ENCODE measurements around the gene ZNF407. TPM values are rescaled to one million over a fixed set of nuclear protein-coding genes. Genes with fewer than 3 reads are reported as not detected.

ZNF407 gene
- polyA plus RNA-seq, 6 donors from 2014 or later: 1.6 to 9.5 (median 4.9) TPM

- DNase-seq (no peak), ATAC-seq (ENCODE audit: low read depth in 2 of 2) (no peak)
- Mint-ChIP-seq H3K36me3 (peaks cover 14 to 18% of the 10 kb centered on the region in 2 donors), H3K27me3 (no peaks in the 10 kb centered on the region), H3K9me3 (peaks cover 0 to 8% (median 0%) of the 10 kb centered on the region in 7 donors), H3K4me1 (no peaks in the 10 kb centered on the region), H3K27ac (no peak overlapping the region), H3K4me3 (no peak overlapping the region)
These were observed 403.2 kb downstream of the ZNF407 start for GRCh38 chr18:75000920-75001319.

GRCh38 chr18:75003039-75003438 lies 405.4 kb downstream of the ZNF407 start:
- Mint-ChIP-seq H3K27me3 (no peaks in the 10 kb centered on the region), H3K36me3 (peaks cover 14 to 20% of the 10 kb centered on the region in 2 donors), H3K4me3 (no peak overlapping the region), H3K4me1 (no peaks in the 10 kb centered on the region), H3K27ac (no peak overlapping the region), H3K9me3 (peaks cover 0 to 4% (median 0%) of the 10 kb centered on the region in 7 donors)
- DNase-seq: no peak
- no peak for ATAC-seq (ENCODE audit: low read depth in 2 of 2)

DNA sequence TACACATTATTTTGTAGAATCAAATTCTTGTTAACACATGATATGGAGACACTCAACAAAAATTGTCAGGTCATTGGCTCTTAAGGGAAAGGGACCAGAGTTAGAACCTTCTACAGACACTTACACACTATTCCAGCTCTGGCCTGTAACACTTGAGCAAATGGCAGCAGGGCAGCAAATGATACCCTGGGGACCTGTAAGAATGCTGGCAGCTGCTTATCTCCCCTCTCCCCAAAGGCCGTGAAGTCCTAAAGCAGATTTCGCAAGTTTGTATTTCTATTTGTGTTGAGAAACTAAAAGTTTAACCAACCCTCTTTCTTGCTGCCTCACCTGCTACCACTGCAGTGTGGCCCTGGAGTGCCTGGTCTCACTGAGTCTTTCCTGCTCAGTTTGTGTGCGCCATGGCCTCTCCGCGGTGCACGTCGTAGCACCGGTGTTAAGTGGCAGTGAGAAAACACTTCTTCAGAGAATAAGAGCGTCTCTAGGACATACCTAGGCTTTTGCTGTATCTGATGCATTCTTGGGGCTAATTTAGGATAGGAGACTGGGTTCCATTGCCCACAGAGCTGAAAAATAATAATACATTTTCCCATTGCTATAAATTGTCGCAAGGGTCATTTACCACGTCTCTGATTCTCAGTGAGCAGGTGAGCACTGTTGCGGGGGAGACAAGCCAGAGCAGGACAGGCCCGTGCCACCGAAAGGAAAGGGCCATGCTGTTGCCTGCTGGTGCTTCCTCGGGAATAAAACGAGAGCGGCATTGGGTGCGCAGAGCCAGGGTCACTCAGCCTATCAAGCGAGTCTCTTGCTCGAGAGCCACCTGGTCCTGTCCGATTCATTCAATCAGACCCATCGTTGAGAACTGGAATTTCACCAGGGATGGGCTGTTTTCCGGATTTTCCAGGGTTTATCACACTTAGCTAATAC lies 406.4 kb downstream of the ZNF407 start:
- peak overlapping the region in 1 of 6 donors; percentile 74 for H3K27ac Mint-ChIP-seq
- DNase-seq: no peak
- H3K36me3 Mint-ChIP-seq: peaks cover 8 to 16% of the 10 kb centered on the region in 2 donors
- H3K4me3 Mint-ChIP-seq: no peak overlapping the region
- H3K9me3 Mint-ChIP-seq: no peaks in the 10 kb centered on the region
- H3K27me3 Mint-ChIP-seq: no peaks in the 10 kb centered on the region
- ATAC-seq (ENCODE audit: low read depth in 2 of 2): no peak
- no peaks in the 10 kb centered on the region for H3K4me1 Mint-ChIP-seq

GRCh38 chr18:75005626-75006025 lies 408.0 kb downstream of the ZNF407 start:
- H3K4me1 Mint-ChIP-seq: no peaks in the 10 kb centered on the region
- H3K27me3 Mint-ChIP-seq: no peaks in the 10 kb centered on the region
- no peak overlapping the region for H3K27ac Mint-ChIP-seq
- DNase-seq (no peak), ATAC-seq (ENCODE audit: low read depth in 2 of 2) (no peak)
- H3K4me3 Mint-ChIP-seq: no peak overlapping the region
- no peaks in the 10 kb centered on the region for H3K9me3 Mint-ChIP-seq
- peaks cover 8 to 16% of the 10 kb centered on the region in 2 donors for H3K36me3 Mint-ChIP-seq

GRCh38 chr18:75008186-75008585 lies 410.5 kb downstream of the ZNF407 start:
- peaks cover 8 to 16% of the 10 kb centered on the region in 2 donors for H3K36me3 Mint-ChIP-seq
- H3K27ac Mint-ChIP-seq: peak overlapping the region in 1 of 6 donors; percentile 15
- H3K4me1 Mint-ChIP-seq: no peaks in the 10 kb centered on the region
- no peaks in the 10 kb centered on the region for H3K9me3 Mint-ChIP-seq
- H3K27me3 Mint-ChIP-seq: no peaks in the 10 kb centered on the region
- DNase-seq: no peak
- ATAC-seq (ENCODE audit: low read depth in 2 of 2): no peak
- H3K4me3 Mint-ChIP-seq: no peak overlapping the region

GRCh38 chr18:75009296-75009695 lies 411.6 kb downstream of the ZNF407 start:
- H3K9me3 Mint-ChIP-seq: no peaks in the 10 kb centered on the region

DNA sequence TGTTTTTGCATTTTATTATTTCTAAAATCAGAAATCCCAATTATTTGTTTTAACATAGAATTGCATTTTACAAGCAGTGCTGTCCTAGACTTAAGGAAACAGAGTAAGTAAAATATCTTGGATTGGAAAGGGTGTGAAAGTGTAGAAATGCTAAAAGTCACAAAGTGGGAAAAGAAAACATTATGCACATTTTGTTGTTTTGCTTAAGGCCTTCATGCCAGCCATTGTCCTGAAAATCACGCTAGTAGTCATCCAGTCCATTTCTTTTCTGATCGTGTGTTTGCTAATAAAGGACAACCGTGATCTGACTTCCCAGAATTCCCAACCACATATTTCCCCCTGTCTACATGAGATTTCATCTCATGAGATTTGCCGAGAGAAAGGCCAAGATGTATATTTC lies 412.2 kb downstream of the ZNF407 start:
- no peaks in the 10 kb centered on the region for H3K27me3 Mint-ChIP-seq
- DNase-seq: no peak
- no peak overlapping the region for H3K4me3 Mint-ChIP-seq
- peaks cover 0 to 6% (median 4%) of the 10 kb centered on the region in 3 donors for H3K4me1 Mint-ChIP-seq
- no peak for ATAC-seq (ENCODE audit: low read depth in 2 of 2)
- no peaks in the 10 kb centered on the region for H3K9me3 Mint-ChIP-seq
- no peak overlapping the region for H3K27ac Mint-ChIP-seq
- peaks cover 7 to 8% of the 10 kb centered on the region in 2 donors for H3K36me3 Mint-ChIP-seq

More at GRCh38 chr18:75009296-75009695, 411.6 kb downstream of the ZNF407 start:
- Mint-ChIP-seq H3K36me3 (peaks cover 7 to 8% of the 10 kb centered on the region in 2 donors), H3K4me3 (no peak overlapping the region), H3K4me1 (peaks cover 0 to 5% (median 2%) of the 10 kb centered on the region in 3 donors), H3K27ac (peak overlapping the region in 2 of 6 donors; percentile 7 to 36), H3K27me3 (no peaks in the 10 kb centered on the region)
- DNase-seq (no peak), ATAC-seq (ENCODE audit: low read depth in 2 of 2) (no peak)

DNA sequence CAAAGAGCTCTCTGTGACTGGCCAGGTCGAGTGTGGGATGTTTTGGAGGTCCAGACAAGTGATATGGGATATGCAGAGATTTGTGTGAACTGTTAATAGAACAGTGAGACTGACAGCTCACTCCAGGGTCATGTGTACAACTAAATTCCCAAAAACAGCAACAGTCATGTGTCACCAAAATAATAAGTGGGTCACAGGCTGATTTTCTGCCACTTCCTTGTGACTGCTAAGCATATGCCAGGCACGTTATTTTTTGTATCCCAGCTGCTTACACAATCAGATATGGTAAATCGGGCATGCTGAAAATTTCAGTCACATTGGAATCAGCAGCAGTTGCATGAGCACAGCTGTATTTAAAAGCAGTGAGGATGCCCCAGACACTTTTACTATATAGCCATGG lies 412.6 kb downstream of the ZNF407 start:
- DNase-seq (no peak), ATAC-seq (ENCODE audit: low read depth in 2 of 2) (no peak)
- Mint-ChIP-seq H3K4me3 (no peak overlapping the region), H3K36me3 (peaks cover 7 to 8% of the 10 kb centered on the region in 2 donors), H3K27me3 (no peaks in the 10 kb centered on the region), H3K9me3 (no peaks in the 10 kb centered on the region), H3K4me1 (peaks cover 3 to 6% (median 6%) of the 10 kb centered on the region in 3 donors), H3K27ac (no peak overlapping the region)

DNA sequence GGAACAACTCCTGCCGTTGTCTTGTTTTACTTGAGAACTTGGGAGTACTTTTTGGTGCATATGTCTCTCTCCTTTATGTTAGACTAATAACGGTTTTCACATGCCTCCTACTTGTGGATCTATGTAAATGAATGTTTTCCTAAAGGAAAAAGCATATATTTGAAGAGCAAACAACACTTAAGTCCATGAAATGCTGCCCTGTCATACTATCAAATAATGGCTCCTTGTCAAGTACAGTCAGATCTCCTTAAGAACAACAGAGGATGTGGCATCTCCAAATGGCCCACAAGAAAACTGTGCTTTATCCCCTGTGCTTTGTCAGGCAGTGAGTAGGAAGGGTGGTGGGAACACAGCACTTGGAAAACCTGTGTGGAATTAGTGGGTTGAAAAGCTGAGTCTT lies 413.0 kb downstream of the ZNF407 start:
- ATAC-seq (ENCODE audit: low read depth in 2 of 2) (no peak), DNase-seq (no peak)
- Mint-ChIP-seq H3K36me3 (peaks cover 7 to 8% of the 10 kb centered on the region in 2 donors), H3K27ac (no peak overlapping the region), H3K4me3 (no peak overlapping the region), H3K9me3 (no peaks in the 10 kb centered on the region), H3K27me3 (no peaks in the 10 kb centered on the region), H3K4me1 (peaks cover 7 to 10% (median 9%) of the 10 kb centered on the region in 3 donors)

DNA sequence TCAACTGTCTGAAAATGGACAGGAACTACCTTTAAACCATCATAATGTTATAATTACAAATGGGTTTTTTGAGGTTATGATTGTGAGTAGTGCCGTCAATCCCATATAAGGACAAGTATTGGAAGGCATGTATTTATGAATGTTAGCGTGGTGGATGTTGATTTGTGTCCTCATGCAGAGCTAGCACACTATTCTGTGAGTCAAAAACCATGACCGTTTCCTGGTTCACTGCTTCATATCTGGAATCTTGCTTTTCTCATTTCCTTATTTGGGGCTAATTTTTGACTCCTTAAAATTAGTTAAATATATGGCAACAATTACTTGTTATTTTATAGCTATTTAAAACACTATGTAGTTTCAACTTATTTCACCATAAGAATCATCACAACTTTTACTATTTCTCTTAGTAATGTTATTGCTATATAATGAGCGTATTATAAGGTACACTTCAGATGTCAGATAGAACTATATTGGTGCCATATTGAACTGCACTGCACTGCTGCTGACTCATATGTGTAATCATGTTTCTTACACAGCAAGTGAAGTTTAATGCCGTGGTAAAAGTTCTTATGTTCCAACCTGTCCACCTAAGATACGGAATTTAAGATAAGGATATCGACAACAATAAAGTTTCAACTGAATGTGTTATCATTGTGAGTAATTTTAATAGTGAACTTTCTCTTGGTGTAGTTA lies 418.5 kb downstream of the ZNF407 start:
- DNase-seq (no peak), ATAC-seq (ENCODE audit: low read depth in 2 of 2) (no peak)
- Mint-ChIP-seq H3K27me3 (no peaks in the 10 kb centered on the region), H3K4me3 (no peak overlapping the region), H3K36me3 (peaks cover 0 to 4% of the 10 kb centered on the region in 2 donors), H3K9me3 (peaks cover 0 to 2% (median 0%) of the 10 kb centered on the region in 7 donors), H3K27ac (no peak overlapping the region), H3K4me1 (peaks cover 10 to 15% (median 13%) of the 10 kb centered on the region in 3 donors)

- peaks cover 3 to 8% (median 5%) of the 10 kb centered on the region in 3 donors for H3K4me1 Mint-ChIP-seq
- no peak for DNase-seq
- H3K27me3 Mint-ChIP-seq: no peaks in the 10 kb centered on the region
- H3K36me3 Mint-ChIP-seq: peaks cover 8 to 12% of the 10 kb centered on the region in 2 donors
- no peak for ATAC-seq (ENCODE audit: low read depth in 2 of 2)
- H3K9me3 Mint-ChIP-seq: peaks cover 0 to 2% (median 0%) of the 10 kb centered on the region in 7 donors
- no peak overlapping the region for H3K27ac Mint-ChIP-seq
- H3K4me3 Mint-ChIP-seq: no peak overlapping the region
These were observed 425.8 kb downstream of the ZNF407 start for GRCh38 chr18:75023473-75023872.

DNA sequence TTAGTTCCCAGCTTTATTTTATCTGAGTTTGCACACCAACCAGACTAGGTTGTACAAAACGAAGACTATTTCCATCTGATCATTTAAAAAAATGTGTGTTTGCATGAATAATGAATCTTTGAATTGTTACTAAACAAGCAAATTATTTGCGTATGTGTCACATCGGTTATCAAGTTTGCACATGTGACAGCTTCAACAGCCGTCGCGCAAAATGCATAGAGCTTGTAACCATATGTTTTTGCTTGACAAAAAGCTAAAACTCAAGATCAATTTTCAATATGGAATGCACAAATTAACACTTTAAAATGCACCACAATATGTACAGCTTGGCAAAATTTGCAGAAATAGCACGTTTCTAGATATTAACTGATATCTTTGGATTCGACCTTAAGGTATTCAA lies 427.2 kb downstream of the ZNF407 start:
- DNase-seq (no peak), ATAC-seq (ENCODE audit: low read depth in 2 of 2) (no peak)
- H3K36me3 Mint-ChIP-seq: peaks cover 8 to 12% of the 10 kb centered on the region in 2 donors
- H3K4me1 Mint-ChIP-seq: peaks cover 5 to 14% (median 5%) of the 10 kb centered on the region in 3 donors
- H3K27me3 Mint-ChIP-seq: no peaks in the 10 kb centered on the region
- H3K27ac Mint-ChIP-seq: no peak overlapping the region
- no peak overlapping the region for H3K4me3 Mint-ChIP-seq
- peaks cover 0 to 1% (median 0%) of the 10 kb centered on the region in 7 donors for H3K9me3 Mint-ChIP-seq

DNA sequence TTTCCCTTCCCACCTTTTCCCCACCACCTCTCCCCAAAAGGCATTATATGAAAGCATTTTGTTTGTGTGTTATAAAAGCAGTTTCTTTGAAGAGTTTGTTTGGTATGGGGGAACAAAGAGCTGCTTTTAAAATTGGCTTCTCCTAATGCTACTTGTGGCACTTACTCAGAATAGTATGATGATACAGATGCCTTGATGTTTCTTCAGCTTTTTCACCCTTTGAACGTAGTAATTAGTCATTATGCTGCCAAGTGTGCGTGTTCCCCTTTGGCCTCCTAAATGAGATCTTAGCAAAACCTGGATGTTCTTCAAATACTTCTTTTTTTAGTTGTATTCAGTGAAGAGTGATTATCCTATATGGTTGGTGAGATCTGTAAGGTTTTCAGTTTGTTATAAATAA lies 427.9 kb downstream of the ZNF407 start:
- H3K9me3 Mint-ChIP-seq: peaks cover 0 to 1% (median 0%) of the 10 kb centered on the region in 7 donors
- H3K36me3 Mint-ChIP-seq: peaks cover 8 to 12% of the 10 kb centered on the region in 2 donors
- DNase-seq (no peak), ATAC-seq (ENCODE audit: low read depth in 2 of 2) (no peak)
- H3K4me3 Mint-ChIP-seq: no peak overlapping the region
- H3K27me3 Mint-ChIP-seq: no peaks in the 10 kb centered on the region
- peaks cover 5 to 14% (median 5%) of the 10 kb centered on the region in 3 donors for H3K4me1 Mint-ChIP-seq
- no peak overlapping the region for H3K27ac Mint-ChIP-seq
